Smooth muscle cell of trachea (primary cell): ENCODE data around the gene DENND6A. TPM values are rescaled to one million over a fixed set of nuclear protein-coding genes. Genes with fewer than 3 reads are reported as not detected.

ENCODE experiments used
- total RNA-seq: library from RNA; depleted of rRNA; stranded (reverse); fragments of >200 nt; gene quantifications from 2 replicates; pipeline ENCODE4 v1.2.1, GENCODE V29; 2014

The DENND6A gene
- 13.2 and 19.2 TPM in 2 replicates for total RNA-seq

DNA sequence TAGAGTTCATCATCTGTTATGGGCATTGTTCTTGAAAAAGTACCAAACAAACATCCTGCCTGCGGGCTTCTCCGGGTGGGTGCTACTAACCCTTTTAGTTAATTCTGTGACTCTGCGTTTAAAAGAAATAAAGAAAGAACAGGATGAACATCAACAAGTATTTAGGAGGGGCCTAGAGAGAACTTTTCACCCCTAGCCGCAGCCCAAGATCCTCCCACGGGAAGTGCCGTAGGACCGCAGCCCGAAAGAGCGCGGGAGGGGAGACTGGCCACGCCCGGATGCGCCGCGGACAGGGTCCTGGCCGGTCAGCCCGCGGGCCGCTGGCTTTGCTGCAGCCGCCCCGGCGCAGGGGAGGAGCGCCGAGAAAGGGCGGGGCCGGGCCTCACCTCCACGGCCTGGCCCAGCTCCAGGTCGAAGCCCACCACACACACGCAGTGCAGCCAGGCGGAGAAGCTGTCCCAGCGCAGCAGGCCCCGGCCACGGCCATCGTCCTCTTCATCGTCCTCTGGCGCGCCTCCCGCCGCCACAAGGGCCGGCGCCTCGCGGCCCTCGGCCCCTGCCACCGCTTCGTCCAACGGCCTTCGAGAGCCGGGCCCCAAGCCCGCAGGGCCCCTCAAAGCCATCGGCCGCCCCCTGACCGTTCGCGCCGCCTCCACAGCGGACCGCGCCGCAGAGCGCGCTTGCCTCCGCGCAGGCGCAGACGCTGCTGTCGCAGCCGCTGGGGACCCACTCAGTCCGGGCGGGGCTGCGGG lies at the start of gene DENND6A:
Gene DENND6A (minus strand): TSS at position 682 of the 752 bp plus-strand sequence. CDS start 59 bp downstream, at position 623.

DNA sequence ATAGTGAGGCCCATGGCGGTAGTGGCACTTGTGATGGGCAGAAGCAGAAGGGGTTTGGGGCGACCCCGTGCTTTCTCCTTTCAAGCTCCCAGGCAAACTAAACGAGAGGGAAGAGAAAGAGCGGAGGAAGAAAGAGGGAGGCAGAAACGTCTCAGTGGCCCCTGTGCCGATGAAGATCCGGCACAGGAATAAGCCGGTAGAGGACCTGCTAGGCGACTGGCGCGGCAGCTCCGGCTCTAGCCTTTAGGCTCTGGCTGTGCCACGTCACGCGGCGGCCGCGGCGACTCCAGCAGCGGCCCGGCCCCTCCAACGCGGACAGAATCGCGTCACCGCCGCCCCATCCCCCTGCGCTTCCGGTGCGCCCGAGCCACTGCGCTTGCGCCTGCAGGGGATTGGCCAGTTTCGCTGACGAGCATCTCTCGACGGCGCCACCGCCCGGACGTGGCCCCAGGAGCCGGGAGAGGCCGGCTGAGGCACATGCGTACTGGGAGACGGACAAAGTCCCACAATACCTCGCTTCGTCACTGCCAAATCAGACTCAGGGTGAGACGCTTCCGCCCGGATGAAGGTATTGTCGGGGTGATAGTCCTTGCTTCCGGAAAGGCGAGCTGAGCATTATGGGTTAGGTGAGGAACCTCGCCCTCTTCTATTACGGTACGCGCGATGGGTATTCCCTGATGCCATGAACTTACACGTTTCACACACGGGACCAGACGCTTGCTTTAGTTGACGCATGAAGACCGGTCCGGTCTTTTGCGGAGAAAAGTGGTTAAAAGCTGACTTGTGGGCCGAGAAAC lies 95.6 kb downstream of the DENND6A start, which contains the start of gene ARF4:
Gene ARF4 (minus strand): TSS at position 218 of the 797 bp plus-strand sequence. CDS start 204 bp downstream, at position 14.

Other genes with a start within 250 kb of the DENND6A start
- under 0.01 and 0.17 TPM in 2 replicates for gene DNAH12, start 148.7 kb downstream of the DENND6A start, total RNA-seq
- gene PDE12, start 136.8 kb downstream of the DENND6A start, total RNA-seq: 15.0 and 21.7 TPM in 2 replicates
- 183 and 192 TPM in 2 replicates for gene ARF4, start 95.7 kb downstream of the DENND6A start, total RNA-seq
- 42.3 and 51.2 TPM in 2 replicates for gene SLMAP, start 63.2 kb upstream of the DENND6A start, total RNA-seq